ENCODE data around the gene CTSW.
A peak's percentile ranks its signal among the peaks of the same experiment; 100 is the strongest.

DNA sequence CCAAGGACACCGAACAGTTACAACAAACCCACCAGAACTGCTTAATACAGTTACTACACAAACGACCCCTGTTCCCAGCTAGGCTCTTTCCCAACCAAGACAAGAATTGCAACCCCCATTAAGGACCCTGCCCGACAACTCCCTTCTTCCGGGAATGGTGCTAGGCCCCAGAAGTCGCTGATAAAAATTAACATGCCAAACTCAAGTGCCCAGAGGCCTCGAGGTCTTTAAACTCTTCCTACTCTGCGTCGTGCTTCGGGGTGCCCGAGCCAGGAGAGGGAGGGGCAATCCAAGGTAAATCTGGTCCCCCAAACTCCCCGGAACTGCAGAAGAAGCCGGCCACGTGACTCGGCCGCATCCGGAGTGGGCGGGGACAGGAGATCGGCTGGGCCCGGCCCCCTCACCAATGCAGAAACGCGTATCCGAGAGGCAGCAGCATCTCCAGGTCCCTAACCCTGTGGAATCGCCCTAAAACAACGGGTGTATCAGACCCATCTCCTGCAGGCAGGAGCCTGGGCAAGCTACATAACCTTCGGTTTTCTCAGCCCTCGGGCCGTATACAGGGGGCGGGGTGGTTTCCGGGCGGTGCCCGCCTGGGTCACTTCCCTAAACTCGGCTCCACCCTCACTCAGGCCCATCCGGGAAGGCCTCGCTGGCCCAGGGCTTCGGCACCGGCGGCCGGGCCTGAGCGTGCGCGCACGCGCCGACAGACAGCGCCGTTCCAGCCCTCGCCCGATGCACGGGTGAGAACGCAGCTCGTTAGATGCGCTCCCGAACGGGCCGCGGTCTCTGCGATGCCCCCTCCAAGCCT, 22.7 kb upstream of the CTSW start:
- TF ChIP-seq CTCF (IDR thresholded peaks at IDR 0.05): no peak
- peak in 1 of 2 donors; percentile 74 for TF ChIP-seq POLR2A (IDR thresholded peaks at IDR 0.05)

All from thyroid gland (tissue), 4 donors.